ENCODE data around the gene PTPRD. TPM values are rescaled to one million over a fixed set of nuclear protein-coding genes. Genes with fewer than 3 reads are reported as not detected.

Gene PTPRD
- total RNA-seq, 1 donor from 2014 or later: 109 TPM

DNA sequence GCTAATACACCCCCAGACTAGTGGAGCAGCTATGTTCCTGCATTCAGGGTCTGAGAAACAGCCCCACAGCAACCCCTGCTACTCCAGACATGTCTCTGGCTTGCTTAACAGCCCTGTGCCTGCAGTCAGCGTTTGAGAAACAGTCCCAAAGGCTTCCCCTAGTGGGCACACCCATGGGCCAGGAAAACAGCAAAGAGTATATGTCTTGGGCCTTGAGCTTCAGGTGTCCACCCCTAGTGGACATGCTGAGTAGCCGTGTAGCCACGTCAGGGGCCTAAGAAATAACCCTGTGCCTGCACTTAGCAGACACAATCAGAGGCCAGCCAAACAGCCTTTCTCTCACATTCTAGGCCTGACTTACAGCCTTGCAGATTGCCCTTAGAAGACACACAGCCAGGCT lies 698.6 kb downstream of the PTPRD start:
- Mint-ChIP-seq H3K4me1 (no peaks in the 10 kb centered on the region), H3K27me3 (ENCODE audit: low read depth) (no peaks in the 10 kb centered on the region), H3K4me3 (no peak overlapping the region), H3K36me3 (peaks cover 3% of the 10 kb centered on the region), H3K9me3 (peaks cover 18% of the 10 kb centered on the region), H3K27ac (no peak overlapping the region)
- DNase-seq (ENCODE audit: low spot score in 2 of 2, unreplicated experiment in 2 of 2): no peak
- TF ChIP-seq, protein P1, sequence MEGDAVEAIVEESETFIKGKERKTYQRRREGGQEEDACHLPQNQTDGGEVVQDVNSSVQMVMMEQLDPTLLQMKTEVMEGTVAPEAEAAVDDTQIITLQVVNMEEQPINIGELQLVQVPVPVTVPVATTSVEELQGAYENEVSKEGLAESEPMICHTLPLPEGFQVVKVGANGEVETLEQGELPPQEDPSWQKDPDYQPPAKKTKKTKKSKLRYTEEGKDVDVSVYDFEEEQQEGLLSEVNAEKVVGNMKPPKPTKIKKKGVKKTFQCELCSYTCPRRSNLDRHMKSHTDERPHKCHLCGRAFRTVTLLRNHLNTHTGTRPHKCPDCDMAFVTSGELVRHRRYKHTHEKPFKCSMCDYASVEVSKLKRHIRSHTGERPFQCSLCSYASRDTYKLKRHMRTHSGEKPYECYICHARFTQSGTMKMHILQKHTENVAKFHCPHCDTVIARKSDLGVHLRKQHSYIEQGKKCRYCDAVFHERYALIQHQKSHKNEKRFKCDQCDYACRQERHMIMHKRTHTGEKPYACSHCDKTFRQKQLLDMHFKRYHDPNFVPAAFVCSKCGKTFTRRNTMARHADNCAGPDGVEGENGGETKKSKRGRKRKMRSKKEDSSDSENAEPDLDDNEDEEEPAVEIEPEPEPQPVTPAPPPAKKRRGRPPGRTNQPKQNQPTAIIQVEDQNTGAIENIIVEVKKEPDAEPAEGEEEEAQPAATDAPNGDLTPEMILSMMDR (IDR thresholded peaks at IDR 0.05; ENCODE audit: unreplicated experiment): no peak

DNA sequence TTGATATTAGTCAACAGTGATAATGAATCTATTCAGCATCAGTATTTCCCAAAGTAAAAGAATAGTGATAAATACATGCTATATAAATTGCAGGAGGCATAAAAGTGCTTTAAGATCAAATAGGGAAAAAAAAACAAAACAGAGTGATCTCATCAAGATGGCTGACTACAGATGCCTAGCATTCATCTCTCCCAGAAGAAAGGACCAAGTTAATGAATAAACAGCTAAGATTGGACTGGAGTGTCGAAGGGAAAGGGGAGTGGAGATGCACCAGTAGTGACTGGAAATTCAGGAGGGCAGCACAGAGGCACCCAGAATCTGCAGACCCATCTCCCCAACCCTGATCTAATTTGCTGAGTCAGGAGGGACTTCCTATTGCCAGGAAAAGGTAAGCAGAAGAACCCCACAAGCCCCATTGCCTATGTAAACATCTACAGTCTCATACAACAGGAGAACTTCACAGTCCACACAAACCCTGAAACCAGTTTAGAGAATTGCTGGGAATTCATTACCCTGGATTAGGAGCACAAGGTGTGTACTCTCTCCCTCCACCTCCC lies 699.4 kb downstream of the PTPRD start:
- H3K27ac Mint-ChIP-seq: peak overlapping the region; percentile 0
- TF ChIP-seq, protein P1 (IDR thresholded peaks at IDR 0.05; ENCODE audit: unreplicated experiment): no peak
- no peaks in the 10 kb centered on the region for H3K4me1 Mint-ChIP-seq

DNA sequence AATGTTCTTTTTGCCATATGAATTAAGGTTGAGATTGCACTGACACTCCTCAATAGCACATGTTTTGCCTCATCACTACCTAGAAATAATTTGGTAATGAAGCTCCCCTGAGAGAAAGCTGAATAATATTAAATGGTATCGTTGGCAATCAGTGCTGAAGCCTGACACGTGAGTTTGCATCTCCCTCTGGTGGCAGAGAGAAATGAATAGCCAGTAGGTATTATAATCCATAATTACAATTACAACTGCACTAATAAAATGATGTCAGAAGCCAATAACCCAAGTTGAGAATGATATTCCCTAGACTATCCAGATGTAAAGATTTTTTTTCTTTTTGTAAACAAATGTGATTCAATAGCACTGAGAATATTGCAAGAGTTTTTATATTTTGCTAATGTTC lies 700.3 kb downstream of the PTPRD start:
- peaks cover 3% of the 10 kb centered on the region for H3K36me3 Mint-ChIP-seq
- H3K4me1 Mint-ChIP-seq: no peaks in the 10 kb centered on the region
- peaks cover 18% of the 10 kb centered on the region for H3K9me3 Mint-ChIP-seq
- TF ChIP-seq, protein P1 (IDR thresholded peaks at IDR 0.05; ENCODE audit: unreplicated experiment): no peak
- no peak for DNase-seq (ENCODE audit: low spot score in 2 of 2, unreplicated experiment in 2 of 2)
- no peaks in the 10 kb centered on the region for H3K27me3 Mint-ChIP-seq (ENCODE audit: low read depth)
- H3K27ac Mint-ChIP-seq: no peak overlapping the region
- H3K4me3 Mint-ChIP-seq: no peak overlapping the region

More for the DNA sequence above, 699.4 kb downstream of the PTPRD start:
- DNase-seq (ENCODE audit: low spot score in 2 of 2, unreplicated experiment in 2 of 2): no peak
- Mint-ChIP-seq H3K9me3 (peaks cover 18% of the 10 kb centered on the region), H3K27me3 (ENCODE audit: low read depth) (no peaks in the 10 kb centered on the region), H3K4me3 (no peak overlapping the region), H3K36me3 (peaks cover 3% of the 10 kb centered on the region)

DNA sequence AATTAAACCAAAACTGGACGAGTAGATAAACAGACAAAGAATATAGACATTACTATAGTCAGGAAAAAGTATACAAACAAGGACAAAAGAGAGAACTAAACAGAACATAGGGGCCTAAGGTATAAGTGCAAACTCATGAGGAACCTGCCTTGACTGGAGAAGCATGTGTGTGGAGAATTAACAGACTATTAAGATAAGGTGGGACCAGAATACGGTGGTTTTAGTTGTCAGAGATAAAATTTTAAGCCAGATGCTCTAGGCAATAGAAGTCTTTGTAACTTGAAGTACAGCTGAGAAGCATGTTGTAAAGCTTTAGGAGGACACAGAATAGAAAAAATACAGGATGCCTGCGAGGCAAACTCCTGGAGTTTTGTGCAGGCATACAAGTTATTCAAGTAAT lies 707.1 kb downstream of the PTPRD start:
- Mint-ChIP-seq H3K4me3 (no peak overlapping the region), H3K9me3 (no peaks in the 10 kb centered on the region), H3K27ac (no peak overlapping the region), H3K36me3 (no peaks in the 10 kb centered on the region), H3K27me3 (ENCODE audit: low read depth) (no peaks in the 10 kb centered on the region), H3K4me1 (peaks cover 5% of the 10 kb centered on the region)
- TF ChIP-seq, protein P1 (IDR thresholded peaks at IDR 0.05; ENCODE audit: unreplicated experiment): no peak
- DNase-seq (ENCODE audit: low spot score in 2 of 2, unreplicated experiment in 2 of 2): no peak

DNA sequence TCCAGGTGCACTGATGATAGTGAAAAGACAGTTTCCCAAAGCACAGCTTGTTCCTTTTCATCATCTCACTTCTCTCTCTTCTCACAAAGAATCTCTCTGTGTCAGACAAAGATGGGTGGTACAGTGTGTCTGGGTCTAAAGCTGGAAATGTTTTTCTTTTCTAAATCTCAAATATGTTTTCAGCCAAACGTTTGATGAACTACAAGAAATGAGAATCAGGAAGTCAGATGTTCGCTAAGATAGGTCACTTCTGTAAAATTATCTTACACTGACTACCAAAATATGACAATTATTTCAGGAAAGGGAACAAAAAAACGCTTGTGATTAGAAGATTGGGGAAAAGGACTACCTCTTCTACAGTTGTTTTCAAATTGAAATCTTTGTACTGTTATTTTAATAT lies 708.8 kb downstream of the PTPRD start:
- no peaks in the 10 kb centered on the region for H3K9me3 Mint-ChIP-seq

More for the DNA sequence above, 708.8 kb downstream of the PTPRD start:
- H3K36me3 Mint-ChIP-seq: no peaks in the 10 kb centered on the region
- no peaks in the 10 kb centered on the region for H3K27me3 Mint-ChIP-seq (ENCODE audit: low read depth)
- TF ChIP-seq, protein P1 (IDR thresholded peaks at IDR 0.05; ENCODE audit: unreplicated experiment): no peak
- DNase-seq (ENCODE audit: low spot score in 2 of 2, unreplicated experiment in 2 of 2): no peak
- peaks cover 5% of the 10 kb centered on the region for H3K4me1 Mint-ChIP-seq
- H3K27ac Mint-ChIP-seq: no peak overlapping the region
- H3K4me3 Mint-ChIP-seq: no peak overlapping the region

Data from mesothelial cell of epicardium (in vitro differentiated cells).